ENCODE measurements around the gene TRPM6.

The TRPM6 gene

DNA sequence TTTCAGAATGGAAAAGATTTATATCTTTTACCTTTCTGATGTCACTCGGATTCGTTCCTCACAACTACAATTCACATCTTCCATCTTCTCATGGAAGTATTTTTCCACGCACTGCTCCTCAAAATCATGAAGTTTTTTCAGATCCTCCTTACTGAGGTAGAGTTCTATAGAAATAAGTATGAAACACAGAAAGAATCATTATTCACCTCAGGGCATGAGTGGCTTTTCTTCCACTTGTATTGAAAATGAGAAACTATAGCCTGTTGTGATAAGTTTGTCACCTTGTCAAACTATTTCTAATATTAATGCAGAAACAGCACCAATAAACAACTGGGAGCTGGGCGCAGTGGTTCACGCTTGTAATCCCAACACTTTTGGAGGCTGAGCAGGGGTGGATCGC is 116.0 kb downstream of the TRPM6 start:
- DNase-seq (ENCODE audit: low spot score) = no peak

DNA sequence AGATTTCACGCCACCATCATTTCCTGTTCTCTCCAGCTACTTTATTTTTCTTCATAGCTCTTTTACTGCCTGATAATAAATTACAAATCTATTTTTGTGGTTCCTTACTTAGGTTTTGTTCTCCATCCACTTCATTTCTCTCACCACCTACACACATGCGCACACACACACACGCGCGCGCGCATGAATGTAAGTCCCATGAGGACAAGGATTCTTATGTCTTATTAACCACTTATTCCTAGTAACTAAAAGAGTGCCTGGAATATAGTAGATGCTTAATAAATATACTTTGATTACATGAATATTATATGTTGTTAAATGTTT is 116.5 kb downstream of the TRPM6 start:
- DNase-seq (ENCODE audit: low spot score) = no peak

DNA sequence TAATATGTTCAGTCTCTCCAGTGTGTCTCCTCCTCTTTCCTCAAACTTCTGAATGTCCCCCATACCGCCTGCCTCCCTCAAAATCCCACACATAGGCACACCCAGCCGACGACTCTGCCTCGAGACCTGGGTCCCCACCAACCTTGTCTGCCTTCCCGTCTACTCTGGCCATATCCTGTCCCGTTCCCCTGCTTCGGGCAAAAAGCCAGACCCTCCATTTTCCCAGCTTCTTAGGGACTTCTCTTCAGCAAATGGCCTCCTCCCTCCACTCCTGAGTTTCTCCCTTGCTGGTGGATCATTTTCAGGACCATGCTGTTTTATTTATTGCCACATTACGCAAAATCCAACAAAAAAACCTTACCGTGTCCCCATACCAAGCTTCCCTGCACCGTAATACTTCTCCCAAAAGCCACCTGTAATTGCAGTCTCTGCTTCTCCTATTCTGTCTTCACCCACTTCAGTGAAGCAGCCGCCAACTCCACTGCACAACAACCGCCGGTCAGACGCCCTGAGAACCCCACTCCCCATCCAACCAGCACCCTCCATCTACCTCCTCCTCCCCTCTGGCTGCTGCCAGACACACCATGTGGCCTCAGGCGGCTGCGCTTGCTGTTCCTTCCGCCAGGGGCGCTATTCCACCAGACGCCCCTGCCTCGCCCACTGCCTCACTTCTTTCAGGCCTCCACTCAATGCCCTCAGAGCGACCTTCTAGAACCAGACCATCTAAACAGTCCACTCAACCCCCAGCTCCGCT is 117.0 kb downstream of the TRPM6 start:
- no peak for DNase-seq (ENCODE audit: low spot score)

- DNase-seq (ENCODE audit: low spot score) = no peak
Observed at GRCh38 chr9:74765481-74765971, 122.2 kb downstream of the TRPM6 start.

- no peak for DNase-seq (ENCODE audit: low spot score)
Observed at GRCh38 chr9:74762950-74763349, 124.8 kb downstream of the TRPM6 start.

GRCh38 chr9:74760031-74760700 is 127.6 kb downstream of the TRPM6 start:
- DNase-seq (ENCODE audit: low spot score) = no peak

- DNase-seq (ENCODE audit: low spot score) = no peak
Observed at GRCh38 chr9:74755999-74756398, 131.7 kb downstream of the TRPM6 start.

DNA sequence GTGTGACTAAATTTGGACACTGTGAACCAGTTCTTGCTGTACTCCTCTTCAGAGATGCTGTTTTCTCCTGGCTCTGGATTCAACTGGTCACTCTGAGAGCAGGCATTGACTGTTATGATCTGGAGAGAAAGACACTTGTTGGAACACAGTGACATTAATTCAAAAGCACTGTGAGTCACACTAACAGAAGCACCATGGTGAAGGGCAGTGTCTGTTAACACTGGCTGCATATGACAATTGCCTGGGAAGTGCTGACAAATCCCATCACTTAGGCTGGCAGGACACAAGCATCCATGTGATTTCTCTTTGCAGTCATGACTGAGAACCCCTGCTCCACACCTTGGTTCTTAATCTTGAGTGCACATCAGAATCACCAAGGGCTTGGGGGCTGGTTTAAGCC is 132.4 kb downstream of the TRPM6 start:
- no peak for DNase-seq (ENCODE audit: low spot score)

DNA sequence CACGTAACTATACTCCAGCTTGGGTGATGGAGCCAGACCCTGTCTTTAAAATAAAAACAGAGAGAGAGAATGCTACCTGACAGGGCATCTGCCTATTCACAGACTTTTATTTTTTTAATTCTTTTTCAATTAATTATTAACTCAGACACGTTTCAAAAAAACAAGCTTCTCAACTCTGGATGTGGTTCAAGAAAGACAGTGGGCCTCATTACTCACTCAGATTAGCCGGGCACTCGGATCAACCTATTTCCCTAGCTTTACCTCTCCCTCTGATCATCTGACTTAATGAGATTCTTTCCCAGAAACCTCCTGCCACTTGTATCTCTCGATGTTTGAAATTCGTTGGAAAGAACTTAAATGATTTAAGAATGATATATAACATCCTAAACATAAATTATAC is 134.1 kb downstream of the TRPM6 start:
- DNase-seq (ENCODE audit: low spot score) = no peak

- DNase-seq (ENCODE audit: low spot score) = no peak
Observed at GRCh38 chr9:74748966-74749365, 138.8 kb downstream of the TRPM6 start.

- peak; percentile 38 for DNase-seq (ENCODE audit: low spot score)
Observed at GRCh38 chr9:74742792-74743730, 144.7 kb downstream of the TRPM6 start.

GRCh38 chr9:74742191-74742790 is 145.4 kb downstream of the TRPM6 start:
- no peak for DNase-seq (ENCODE audit: low spot score)

GRCh38 chr9:74736646-74737045 is 151.1 kb downstream of the TRPM6 start:
- DNase-seq (ENCODE audit: low spot score) = no peak

- no peak for DNase-seq (ENCODE audit: low spot score)
Observed at GRCh38 chr9:74735761-74736160, 152.0 kb downstream of the TRPM6 start.

- no peak for DNase-seq (ENCODE audit: low spot score)
Observed at GRCh38 chr9:74729136-74729695, 158.5 kb downstream of the TRPM6 start.

DNA sequence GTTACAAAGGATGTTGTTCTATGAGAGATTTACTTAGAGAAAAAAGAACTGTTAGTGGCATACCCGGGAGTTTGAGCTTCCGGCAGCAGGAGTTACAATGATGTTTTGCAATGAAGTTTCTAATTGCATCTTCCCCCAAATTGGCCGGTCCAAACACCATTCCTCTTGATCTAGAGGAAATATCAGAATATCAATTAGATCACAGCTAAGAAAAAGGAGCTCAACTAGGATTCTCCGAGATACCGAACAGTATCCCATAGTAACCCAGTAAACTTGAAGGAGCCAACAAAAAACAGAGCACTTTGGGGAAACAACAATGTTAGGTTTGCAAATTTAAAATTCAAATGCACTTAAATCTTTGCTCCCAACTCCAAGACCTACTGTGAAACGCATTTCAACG is 159.5 kb downstream of the TRPM6 start:
- peak; percentile 30 for DNase-seq (ENCODE audit: low spot score)

- no peak for DNase-seq (ENCODE audit: low spot score)
Observed at GRCh38 chr9:74726581-74726980, 161.1 kb downstream of the TRPM6 start.

DNA sequence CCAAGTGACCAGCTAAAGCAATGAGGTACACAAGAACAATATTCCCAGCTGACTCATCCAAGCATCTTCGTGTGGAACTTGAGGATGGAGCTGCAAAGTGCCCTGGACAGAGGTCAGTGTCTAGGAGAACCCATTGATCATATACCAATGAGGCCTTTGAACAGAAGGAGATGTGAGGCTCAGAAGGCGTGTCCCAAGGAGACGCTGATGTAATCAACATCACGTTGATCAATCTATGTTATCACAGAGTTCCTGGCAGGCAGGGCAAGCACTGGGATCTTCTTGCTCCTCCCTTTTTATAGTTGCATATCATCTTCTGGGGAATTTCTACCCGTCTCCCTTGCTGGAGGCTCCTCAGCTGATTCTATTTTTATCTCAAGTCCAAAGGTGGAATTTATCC is 163.4 kb downstream of the TRPM6 start:
- no peak for DNase-seq (ENCODE audit: low spot score)

DNA sequence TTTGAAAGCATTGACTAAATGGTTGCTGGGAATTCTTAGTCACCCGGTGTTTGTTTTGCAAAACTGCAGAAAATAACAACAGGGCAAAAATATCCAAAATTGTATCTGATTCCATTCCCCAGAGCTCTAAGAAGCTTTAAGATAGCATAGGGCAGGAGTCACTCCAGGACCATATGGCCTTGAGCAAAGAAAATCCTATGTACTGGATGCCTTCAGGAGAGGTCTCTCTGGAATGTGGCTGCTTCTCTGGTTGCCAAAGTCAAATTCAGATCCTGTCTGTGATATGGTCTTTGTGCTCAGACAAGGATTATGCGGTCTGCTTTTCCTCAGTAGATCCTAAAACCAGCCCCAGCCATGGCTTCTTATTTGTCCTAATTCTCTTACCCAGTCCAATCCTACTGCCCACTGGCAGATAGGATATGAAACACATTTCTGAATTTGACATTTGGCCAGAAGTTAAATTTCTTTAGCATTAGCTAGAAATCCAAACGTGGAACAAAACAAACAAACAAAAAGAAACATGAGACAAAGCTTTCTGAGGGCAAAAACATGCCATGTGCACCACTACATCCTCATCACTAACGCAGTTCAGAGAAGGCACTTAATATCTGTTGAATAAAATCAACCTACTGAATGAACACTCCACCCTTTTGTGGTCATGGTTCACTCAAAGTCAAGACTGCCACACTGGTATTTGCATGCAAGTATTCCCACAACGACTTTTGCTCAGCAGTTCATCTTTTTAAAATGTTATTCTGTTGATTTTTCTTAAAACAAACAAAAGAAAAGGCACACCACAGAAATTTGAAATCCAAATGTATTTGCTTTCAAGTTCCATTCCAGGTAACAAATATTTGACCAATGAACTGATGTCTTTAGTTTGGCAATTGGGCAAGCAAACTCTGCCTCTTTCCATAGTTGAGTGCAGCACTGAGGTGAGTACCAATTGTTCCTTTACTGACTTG is 165.7 kb downstream of the TRPM6 start:
- no peak for DNase-seq (ENCODE audit: low spot score)

DNA sequence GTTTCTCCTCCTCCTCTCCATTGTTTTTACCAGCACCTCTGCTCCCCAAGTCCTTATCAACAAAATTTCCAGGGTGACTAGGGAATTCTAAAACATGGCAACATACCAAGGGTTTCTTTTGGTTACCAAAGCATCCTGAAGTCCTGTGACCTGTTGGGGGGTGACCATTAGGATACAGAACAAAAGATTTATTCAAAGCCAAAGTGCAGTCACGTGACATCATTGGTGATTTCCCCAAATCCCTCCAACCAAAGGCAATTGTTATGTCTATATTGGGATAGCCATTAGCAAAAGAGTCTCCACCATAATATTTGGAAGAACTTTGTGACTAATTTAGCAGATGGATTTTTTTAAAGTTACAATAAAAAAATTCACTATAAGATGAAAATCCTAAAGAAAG is 168.4 kb downstream of the TRPM6 start:
- DNase-seq (ENCODE audit: low spot score) = no peak

- DNase-seq (ENCODE audit: low spot score) = no peak
Observed at GRCh38 chr9:74718709-74719108, 169.0 kb downstream of the TRPM6 start.
